ENCODE data around the gene MMP24. TPM values are rescaled to one million over a fixed set of nuclear protein-coding genes. Genes with fewer than 3 reads are reported as not detected.

MMP24 gene
- total RNA-seq, 2 experiments from 2014 or later = 0.04 TPM; not detected in 1

- ChIA-PET CTCF (interaction anchor here (0.6 kb wide), 1 partner anchor 152 kb away, joined by 5 read pairs; no protein-coding TSS in a partner anchor), POLR2A (interaction anchor here (0.6 to 1.3 kb wide), 2 partner anchors 9 to 10 kb away, joined by 3 to 5 read pairs; partner anchors contain the start of gene MMP24OS)
Observed at GRCh38 chr20:35286899-35287508, 60.5 kb downstream of the MMP24 start.

- ChIA-PET CTCF (interaction anchor here (0.6 kb wide), 1 partner anchor 152 kb away, joined by 5 read pairs; no protein-coding TSS in a partner anchor), POLR2A (interaction anchor here (0.6 to 1.3 kb wide), 2 partner anchors 10 to 11 kb away, joined by 3 to 5 read pairs; partner anchors contain the start of gene MMP24OS)
Observed at GRCh38 chr20:35287509-35288324, 61.2 kb downstream of the MMP24 start.

- ChIA-PET POLR2A (interaction anchor here (1.3 kb wide), 1 partner anchor 10 kb away, joined by 3 read pairs; the partner anchor contains the start of gene MMP24OS), CTCF (interaction anchor here (1.3 kb wide), 1 partner anchor 16 kb away, joined by 4 read pairs; no protein-coding TSS in a partner anchor)
Observed at GRCh38 chr20:35288325-35289060, 62.0 kb downstream of the MMP24 start.

GRCh38 chr20:35290186-35290886, 63.8 kb downstream of the MMP24 start:
- ChIA-PET CTCF (interaction anchor here (0.8 to 1.8 kb wide), 3 partner anchors 13 to 378 kb away, joined by 3 to 7 read pairs (median 4); no protein-coding TSS in a partner anchor), POLR2A (no interaction called here)

- ChIA-PET POLR2A (no interaction called here), CTCF (interaction anchor here (0.8 to 1.8 kb wide), 2 partner anchors 13 to 378 kb away, joined by 3 to 7 read pairs; no protein-coding TSS in a partner anchor)
Observed at GRCh38 chr20:35290887-35291417, 64.5 kb downstream of the MMP24 start.

GRCh38 chr20:35291654-35292503, 65.4 kb downstream of the MMP24 start, which contains the start of gene FAM83C:
TSS of gene FAM83C (minus strand) at chr20:35292425. CDS start at chr20:35292304, 121 bp downstream.
- ChIA-PET CTCF (interaction anchor here (1.8 kb wide), 1 partner anchor 12 kb away, joined by 7 read pairs; no protein-coding TSS in a partner anchor), POLR2A (no interaction called here)

GRCh38 chr20:35292504-35293285, 66.2 kb downstream of the MMP24 start:
- ChIA-PET POLR2A (no interaction called here), CTCF (no interaction called here)

GRCh38 chr20:35293303-35294292, 67.1 kb downstream of the MMP24 start:
- POLR2A ChIA-PET = interaction anchor here (0.6 kb wide), 1 partner anchor 15 kb away, joined by 3 read pairs; no protein-coding TSS in a partner anchor

GRCh38 chr20:35294293-35294685, 67.8 kb downstream of the MMP24 start:
- POLR2A ChIA-PET = interaction anchor here (0.6 kb wide), 1 partner anchor 16 kb away, joined by 3 read pairs; no protein-coding TSS in a partner anchor
- CTCF ChIA-PET = interaction anchor here (1.3 to 1.6 kb wide), 2 partner anchors 10 to 11 kb away, joined by 3 read pairs; partner anchors contain the start of gene EIF6

More at GRCh38 chr20:35293303-35294292, 67.1 kb downstream of the MMP24 start:
- CTCF ChIA-PET = interaction anchor here (1.6 kb wide), 1 partner anchor 9 kb away, joined by 3 read pairs; the partner anchor contains the start of gene EIF6

GRCh38 chr20:35295058-35295457, 68.6 kb downstream of the MMP24 start:
- CTCF ChIA-PET = interaction anchor here (1.3 to 1.6 kb wide), 2 partner anchors 11 kb away, joined by 3 read pairs; partner anchors contain the start of gene EIF6
- POLR2A ChIA-PET = no interaction called here

GRCh38 chr20:35295674-35296073, 69.2 kb downstream of the MMP24 start:
- CTCF ChIA-PET = interaction anchor here (1.3 kb wide), 1 partner anchor 10 kb away, joined by 3 read pairs; no protein-coding TSS in a partner anchor
- POLR2A ChIA-PET = no interaction called here

- CTCF ChIA-PET = no interaction called here
Observed at GRCh38 chr20:35296101-35296554, 69.6 kb downstream of the MMP24 start.

GRCh38 chr20:35297155-35297554, 70.7 kb downstream of the MMP24 start:
- ChIA-PET CTCF (no interaction called here), POLR2A (no interaction called here)

More at GRCh38 chr20:35296101-35296554, 69.6 kb downstream of the MMP24 start:
- POLR2A ChIA-PET = no interaction called here

GRCh38 chr20:35297740-35298139, 71.2 kb downstream of the MMP24 start:
- ChIA-PET CTCF (no interaction called here), POLR2A (no interaction called here)

- POLR2A ChIA-PET = no interaction called here
- CTCF ChIA-PET = no interaction called here
Observed at GRCh38 chr20:35298264-35298663, 71.8 kb downstream of the MMP24 start.
